Stimulated activated CD8-positive, alpha-beta memory T cell treated with anti-CD3 and anti-CD28 coated beads, Interleukin-4, amount 100 ng/mL, for 1 hour (primary cell): Measurements from ENCODE around the gene NTNG2.

ENCODE experiments used
- DNase-seq, 2 donors: peaks; one replicate each; pipeline ENCODE4 v3.0.0-alpha.2; 2020; ENCODE audit warnings: low read depth in 2 of 2, low spot score in 1 of 2

Gene NTNG2

DNA sequence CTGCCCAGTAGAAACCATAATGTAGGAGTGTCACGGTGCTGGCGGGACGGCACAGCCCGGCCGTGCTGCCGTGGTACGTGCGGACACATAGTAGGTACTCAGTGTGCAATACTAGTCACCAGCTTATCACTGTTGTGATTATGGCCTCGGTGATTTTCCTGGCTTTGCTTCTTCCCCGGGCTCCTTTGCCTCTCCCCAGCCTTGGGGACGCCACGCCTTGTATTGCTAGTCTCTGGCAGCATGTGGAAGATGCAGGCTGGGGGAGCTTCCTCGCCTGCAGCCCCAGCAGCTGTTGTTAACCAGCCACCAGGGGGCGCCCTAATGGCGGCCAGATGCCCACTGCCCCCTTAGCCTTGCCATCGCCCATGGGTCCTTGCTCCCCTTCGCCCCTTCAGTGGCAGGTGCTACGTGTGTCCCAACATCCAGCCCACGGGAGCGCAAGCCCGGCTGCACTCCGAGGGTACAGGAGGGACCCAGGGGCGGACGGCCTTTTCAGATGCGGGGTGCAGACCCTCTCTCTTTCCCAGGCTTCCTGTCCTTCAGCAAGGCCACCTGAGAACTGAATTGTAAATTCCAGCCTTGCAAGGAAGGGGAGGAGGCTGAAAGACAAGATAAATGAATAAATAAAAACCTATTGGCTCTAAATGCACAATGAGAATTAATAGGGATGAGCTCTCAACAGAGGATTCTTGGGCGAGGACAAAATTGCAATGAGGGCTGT is 8.0 kb downstream of the NTNG2 start:
- peak in 1 of 2 donors; percentile 31 for DNase-seq

DNA sequence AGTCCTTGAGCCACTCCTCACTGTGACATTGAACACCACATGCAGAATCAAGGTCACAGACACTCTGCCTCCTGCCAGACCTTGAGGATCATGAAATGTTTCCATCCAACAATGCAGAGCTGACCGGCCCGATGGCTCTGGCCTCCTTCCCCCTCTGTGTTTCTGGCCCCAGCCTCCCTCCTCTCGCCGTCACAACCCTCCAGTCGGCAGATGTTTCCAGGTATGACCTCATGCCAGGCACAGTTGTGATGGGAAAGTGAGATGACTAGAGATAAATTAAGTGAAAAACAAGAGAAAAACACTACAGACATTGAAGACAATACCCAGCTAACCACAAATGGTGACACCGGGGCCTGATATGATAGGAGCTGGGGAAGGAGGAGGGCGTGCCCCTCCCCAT is 9.8 kb downstream of the NTNG2 start:
- no peak for DNase-seq

DNA sequence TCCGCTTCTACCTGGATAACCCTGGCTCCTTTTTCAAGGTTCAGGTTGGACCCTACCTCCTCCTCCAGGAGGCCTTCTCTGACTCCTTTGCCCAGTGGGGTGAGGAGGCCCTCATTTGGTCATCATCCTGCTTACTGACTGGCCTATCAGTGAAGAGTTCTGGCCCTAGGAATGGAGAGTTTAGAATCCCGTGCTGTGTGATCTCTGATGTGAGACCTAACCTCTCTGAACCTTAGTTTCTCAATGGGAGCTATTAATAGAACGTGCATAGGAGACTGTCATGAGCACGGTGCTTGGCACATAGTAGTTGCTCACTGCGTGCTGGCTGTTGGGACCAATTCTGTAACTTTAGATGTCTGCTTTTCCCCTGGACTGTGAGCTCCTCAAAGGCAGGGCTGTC is 10.3 kb downstream of the NTNG2 start:
- no peak for DNase-seq

DNA sequence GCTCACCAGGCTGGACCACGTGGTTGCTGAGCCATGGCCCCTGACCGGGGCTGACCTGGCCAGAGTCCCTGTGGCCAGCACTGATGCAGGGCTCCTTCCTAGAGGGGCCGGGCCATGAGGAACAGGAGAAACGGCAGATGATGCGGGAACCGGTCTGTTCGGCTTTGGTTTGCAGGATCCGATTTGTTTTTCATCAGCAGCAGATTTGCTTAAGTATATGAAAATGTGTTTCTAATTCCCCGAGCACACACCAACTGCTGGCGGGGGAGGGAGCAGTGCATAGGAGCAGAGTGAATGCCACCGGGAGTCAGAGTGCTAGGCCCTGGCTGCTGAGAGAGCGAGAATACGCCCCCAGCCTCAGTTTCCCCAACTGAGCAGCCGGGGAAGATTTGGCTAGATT is 13.6 kb downstream of the NTNG2 start:
- DNase-seq: no peak

DNA sequence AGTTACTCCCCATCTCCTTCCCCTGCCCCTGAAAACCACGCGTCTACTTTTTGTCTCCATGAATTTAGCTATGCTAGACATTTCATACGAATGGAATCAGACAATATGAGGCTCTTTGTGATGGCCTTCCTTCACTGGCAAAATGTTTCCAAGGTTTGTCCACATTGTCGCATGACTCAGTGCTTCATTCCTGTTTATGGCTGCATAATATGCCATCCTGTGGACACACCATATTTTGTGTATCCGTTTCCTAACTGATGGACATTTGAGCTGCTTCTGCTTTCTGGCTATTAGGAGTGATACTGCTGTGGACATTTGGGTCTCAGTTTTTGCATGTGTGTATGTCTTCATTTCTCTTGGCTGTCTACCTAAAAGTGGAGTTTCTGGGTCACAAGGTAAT is 14.5 kb downstream of the NTNG2 start:
- no peak for DNase-seq

DNA sequence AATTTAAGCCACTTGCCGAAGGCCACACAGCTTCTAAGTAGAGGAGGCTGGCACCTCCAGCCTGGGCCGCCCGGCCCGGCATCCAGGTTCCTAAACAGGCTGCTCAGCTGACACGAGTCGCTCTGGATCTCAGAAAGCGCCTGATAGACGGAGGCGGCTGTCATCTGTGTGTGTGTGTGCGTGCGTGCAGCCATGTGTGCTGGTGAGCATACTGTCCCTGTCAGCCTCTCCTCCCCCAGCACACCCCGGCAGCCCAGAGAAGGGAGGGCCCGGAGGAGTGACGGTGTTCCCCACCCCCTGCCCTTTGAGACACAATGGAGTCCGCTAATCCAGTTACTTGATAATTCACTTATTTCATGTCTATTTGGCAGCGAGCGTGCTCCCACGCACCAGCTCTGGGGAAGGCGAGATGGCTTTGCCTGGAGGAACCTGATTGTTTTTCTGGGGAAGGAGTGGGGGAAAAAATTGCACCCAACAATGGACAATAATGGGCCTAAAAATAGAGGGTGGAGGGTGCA is 20.0 kb downstream of the NTNG2 start:
- DNase-seq: no peak

DNA sequence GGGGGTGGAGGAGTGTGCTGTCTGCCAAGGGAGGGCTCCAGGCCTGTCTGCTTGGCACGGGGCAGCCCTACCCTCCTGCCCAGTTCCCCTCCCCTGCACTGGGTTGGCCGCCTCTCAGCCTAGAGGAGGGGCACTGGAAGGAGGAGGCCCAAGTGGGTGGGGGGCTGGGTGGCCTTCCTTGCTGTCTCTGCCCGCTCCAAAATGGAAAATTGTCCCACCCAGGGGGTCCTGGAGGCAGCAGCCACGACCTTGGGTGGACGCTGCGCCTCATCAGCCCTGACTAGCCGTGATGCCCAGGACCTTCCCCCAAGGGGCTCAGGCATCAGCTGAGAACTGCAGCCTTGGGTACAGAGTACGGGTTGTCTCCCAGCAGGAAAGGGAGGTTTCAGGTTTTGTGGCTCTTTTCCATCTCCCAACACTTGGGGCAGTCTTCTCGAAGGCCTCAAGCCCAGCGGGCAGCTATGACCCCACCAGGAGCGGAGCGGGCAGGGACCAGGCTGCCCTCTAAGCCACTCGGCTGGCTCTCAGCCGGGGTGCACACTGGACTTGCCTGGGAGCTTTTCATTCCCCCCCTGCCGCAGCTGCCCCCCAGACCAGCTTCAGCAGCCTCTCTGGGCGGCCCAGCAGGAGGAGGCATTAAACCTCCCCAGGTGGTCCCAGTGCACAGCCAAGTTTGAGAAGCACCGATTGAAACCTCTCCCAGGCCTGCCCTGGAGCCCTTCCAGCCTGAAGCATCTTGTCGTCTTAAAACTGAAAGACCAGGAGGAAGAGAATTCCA is 20.6 kb downstream of the NTNG2 start:
- DNase-seq: no peak

DNA sequence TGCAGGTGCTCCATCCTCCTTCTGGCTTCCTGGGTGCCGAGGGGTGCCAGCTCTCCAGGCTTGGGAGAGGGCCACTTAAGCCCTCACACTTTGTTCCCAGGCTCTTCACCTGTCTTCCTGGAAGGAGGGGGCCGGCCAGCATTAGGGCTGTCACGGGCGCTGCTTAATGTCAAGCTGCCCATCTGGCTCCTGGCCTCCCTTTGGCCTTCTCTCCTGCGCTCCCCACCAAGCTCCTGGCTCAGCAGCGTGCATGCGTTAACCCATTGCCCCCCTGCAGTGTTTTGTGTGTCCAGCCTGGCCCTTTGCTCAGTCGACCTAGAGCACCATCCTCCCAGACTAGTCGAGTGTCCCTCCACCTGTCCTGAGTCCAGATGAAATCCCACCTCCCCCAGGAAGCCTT is 21.3 kb downstream of the NTNG2 start:
- DNase-seq: no peak

DNA sequence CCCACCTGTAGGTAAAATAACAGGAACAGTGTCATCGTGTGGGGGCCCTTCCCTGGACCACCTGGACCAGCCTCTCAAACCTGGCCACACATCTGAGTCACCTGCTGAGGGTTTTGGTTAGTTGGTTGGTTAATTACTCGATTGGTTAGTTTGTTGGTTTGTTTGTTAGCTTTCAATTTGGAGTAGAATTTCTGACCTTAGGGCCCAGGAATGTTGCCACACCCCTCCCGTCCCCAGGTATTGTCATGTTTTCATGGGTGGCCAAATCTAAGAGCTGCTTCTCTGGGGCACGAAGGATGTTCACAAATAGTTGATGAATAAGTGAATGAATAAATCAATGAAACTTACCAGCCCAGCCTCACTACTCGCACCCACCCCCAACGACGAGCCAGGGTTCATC is 21.9 kb downstream of the NTNG2 start:
- no peak for DNase-seq

DNA sequence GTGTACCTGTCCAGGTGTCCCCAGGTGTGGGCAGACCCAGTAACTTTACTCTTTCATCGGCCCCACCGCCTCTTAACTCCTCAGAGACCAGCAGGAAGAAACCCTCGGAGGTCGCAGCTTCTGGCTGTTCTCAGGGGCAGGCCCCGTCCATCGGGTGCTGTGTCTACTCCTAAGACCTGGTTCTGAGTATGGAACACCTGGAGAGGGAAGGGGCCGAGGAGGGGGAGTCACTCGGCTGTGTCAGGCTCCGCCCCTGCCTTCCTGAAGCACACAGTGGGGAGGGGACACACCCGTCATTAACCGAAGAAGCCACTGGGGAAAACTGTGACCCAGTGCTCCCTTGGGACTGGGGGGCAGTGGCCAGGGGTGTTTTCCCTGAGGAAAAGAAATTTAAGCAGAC is 22.3 kb downstream of the NTNG2 start:
- no peak for DNase-seq

DNA sequence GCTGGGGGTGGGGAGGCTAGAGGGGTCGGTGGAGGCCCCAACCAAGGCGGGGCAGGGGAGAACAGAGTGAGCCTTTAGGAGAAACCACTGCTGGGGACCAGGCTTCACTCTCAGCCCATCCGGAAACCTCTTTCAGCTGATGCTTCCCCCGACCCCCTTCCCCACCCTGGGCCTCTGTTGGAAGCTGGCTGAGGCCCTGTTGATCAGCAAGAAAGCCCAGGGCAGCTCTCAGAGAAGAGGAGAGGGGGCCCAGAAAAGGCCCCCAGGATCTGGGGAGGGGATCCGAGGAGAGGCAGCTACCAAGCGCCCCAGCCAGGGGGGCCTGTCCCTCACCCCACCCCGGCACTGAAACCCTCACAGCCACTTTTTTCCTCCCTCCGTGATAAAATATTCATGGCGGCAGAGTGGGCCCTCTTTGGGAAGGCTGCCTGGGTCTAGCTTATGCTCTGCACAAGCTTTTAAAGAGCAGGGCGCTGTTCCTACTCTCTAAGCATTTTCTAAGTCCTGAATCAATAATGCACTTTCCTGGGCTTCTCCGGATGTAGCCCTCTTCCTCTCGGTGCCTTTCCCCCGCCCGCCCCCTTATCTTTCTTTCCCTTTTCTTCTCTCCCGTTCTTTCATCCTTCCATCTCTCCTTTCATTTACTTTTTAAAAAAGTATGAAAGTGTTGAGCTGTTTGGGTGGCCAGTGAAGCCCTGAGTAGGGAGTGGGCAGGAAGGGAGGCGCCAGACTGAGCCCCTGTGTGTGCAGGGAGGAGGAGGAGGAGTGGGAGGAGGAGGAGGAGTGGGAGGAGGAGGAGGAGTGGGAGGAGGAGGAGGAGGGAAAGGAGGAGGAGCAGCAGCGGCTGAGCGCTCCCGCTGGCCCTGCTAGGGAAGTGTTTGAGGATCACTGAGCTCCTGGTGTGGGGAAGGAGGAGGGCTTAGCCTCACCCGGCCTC is 23.5 kb downstream of the NTNG2 start:
- no peak for DNase-seq

DNA sequence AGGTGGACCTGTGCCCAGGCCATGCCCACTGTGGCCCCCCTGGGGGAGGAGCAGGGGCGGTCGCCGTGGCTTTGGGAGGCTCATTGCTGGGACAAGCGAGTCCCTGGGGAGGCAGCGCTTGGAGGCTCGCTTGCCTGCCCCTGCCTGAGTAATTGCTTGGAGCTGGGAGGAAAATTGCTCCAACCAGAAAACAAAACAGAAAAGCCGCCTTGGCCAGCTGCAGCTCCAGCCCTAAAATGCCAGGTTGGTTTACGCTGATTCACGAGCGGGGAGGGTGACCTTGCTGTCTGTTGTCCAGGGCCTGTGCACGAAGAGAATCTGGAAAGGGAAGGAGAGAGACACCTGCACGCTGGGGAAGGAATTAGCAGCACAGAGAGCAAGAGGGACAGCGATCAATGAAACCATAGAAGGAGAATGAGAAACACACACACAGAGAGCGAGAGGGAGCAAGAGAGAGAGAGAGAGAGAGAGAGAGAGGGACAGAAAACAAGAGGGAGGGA is 25.3 kb downstream of the NTNG2 start:
- DNase-seq: no peak

DNA sequence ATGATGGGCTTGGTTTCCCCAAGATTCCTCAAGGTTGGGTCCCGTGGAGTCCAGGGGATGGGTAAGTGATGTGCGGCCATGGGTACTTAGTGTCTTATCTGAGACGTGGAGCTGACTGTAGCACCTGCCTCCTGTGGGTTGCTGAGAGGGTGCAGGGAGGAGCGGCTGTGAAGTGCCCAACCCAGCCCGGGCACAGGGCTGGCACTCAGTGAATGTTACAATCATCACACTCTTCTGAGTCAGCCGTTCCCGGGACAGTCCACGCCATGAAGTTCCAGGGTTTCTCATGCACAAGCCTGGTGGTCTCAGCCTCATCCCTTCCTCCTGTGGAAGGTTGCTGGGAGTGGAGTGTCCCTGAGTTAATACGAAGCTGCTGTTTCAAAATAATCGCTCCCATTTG is 29.1 kb downstream of the NTNG2 start:
- no peak for DNase-seq

DNA sequence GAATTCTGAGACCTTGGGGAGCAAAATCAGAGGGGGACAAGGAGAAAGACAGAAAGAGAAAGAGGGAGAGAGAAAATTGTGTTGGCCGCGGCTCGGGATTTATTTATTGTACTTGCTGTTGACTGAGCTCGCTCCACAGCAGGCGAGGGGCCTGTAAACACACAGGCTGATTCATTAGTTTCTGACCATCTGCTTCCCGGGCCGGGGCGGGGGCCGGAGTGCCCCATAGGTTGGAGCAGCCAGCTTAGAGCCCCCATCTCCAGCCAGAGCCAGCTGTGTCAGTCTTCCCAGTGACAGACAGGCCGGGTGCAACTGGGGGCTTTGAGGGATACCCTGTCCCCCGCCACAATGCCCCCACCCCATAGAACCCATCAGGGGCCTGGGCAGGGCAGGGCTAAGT is 30.9 kb downstream of the NTNG2 start:
- DNase-seq: no peak

DNA sequence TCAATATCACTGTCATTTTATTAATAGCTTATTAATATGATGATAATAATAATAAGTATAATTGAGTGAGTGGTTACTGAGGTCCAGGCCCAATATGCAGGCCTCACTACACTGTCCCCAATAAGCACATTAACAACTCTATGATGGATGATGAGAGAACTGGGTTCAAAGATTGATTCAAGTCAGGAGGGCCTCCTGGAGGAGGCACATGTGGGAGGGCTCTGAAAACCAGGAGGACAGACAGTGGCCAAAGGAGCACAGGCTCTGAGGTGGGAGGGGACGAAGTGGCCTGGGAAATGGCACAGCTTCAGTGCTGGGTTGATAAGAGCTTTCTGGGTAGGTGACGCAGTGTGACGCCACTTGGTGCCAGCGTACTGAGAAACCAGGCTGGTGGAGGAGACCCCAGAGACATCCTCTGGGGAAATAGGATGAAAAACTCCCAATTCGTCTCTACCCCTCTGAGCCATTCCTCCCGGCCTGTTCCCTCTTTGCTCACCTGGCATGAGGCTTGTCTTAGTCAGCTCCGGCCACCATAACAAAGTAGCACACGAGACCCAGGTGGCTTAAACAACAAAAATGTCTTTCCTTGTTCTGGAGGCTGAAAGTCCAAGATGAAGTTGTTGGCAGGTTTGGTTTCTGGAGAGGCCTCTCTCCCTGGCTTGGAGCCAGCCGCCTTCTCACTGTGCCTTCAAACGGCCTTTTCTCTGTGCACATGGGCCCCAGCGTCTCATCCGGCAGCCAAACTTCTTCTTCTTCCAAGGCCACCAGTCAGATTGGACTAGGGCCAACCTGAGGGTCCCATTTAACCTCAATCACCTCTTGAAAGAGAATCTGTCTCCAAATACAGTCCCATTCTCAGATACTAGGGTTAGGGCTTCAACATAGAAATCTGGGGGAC is 31.6 kb downstream of the NTNG2 start:
- DNase-seq: no peak

DNA sequence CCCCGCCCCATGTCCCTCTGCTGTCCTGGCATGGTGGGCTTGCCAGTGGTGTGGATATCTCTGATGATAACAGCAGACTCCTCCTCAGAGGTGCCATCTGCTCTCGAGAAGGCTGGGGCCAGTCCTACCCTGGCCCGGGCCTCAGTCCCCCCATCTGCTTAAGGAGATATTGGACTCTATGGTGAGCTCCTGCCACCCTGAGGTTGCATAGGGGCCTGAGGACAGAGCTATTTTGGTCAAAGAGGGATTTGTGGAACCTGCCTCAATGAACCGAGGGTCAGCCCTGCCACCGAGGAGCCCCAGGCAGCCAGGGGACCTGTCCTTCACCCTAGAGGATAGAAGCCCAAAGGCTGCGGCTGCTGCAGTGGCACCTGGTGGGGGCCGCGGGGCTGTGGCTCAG is 32.6 kb downstream of the NTNG2 start:
- no peak for DNase-seq

DNA sequence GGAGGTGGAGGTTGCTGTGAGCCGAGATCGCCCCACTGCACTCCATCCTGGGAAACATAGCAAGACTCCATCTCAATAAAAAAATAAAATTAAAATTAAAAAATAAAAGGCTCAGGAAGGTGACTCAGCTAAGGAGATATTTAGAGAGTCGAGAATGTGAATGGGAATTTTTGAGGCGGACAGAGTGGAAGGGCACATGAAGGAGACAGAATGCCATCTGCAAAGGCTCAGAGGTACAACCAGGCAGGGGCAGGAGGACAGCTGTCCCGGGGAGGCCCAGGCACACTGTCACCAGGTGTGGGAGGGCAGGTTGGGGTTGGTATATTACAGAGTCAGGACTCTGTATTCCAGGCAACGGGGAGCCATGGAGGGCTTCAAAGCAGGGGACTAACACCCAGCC is 35.5 kb downstream of the NTNG2 start:
- DNase-seq: no peak

DNA sequence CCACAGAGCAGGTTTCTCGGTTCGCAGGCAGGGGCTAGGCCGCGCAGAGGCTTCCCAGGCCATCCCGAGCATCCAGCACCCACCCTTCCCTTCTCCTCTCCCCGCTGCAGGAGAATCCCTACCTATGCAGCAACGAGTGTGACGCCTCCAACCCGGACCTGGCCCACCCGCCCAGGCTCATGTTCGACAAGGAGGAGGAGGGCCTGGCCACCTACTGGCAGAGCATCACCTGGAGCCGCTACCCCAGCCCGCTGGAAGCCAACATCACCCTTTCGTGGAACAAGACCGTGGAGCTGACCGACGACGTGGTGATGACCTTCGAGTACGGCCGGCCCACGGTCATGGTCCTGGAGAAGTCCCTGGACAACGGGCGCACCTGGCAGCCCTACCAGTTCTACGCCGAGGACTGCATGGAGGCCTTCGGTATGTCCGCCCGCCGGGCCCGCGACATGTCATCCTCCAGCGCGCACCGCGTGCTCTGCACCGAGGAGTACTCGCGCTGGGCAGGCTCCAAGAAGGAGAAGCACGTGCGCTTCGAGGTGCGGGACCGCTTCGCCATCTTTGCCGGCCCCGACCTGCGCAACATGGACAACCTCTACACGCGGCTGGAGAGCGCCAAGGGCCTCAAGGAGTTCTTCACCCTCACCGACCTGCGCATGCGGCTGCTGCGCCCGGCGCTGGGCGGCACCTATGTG is 36.1 kb downstream of the NTNG2 start:
- DNase-seq: no peak

DNA sequence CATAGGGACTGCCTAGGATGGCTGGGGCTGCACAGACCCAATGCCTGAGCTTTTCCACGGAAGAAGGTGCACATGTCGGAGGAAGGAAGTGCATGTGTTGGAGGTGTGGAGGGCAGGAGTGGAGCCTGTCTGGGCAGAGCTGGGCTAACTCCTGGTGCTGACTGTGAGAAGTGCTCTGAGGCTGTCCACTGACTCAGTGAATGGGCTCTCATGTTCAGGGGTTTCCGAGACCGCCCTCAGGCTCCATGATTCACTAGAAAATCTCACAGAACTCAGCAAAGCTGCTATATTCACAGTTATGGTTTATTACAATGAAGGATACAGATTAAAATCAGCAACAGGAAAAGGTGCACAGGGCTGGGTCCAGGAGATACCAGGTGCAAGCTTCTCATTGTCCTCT is 37.2 kb downstream of the NTNG2 start:
- DNase-seq: no peak

DNA sequence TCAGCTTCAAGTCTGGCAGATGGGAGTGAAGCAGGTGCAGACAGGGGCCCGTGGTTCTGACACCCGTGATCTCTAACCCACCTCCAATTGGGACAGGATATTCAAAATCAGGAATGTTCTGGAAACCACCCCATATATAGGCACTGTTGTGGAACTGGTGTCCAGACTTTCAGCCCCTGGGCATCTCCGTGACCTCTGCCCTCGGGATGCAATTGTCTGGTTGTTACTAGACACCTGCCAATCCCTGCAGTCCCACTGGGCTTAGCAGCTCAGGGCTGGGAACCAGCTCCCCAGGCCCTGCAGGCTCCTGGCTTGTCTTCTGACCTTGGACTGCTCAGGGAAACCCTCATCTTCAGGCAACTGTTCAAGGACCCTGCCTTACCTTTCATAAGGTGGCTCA is 38.8 kb downstream of the NTNG2 start:
- no peak for DNase-seq
